A549 (cell line): ENCODE measurements around the gene NPB. TPM values are rescaled to one million over a fixed set of nuclear protein-coding genes. Genes with fewer than 3 reads are reported as not detected.

Experiments used
- ATAC-seq, 2 experiments: fragments of 200-7000 bp in 1 of 2; fragments of >200 bp in 1 of 2; cut with Nextera tagmentation in 1 of 2; cut with Tn5 transposase in 1 of 2; 3 replicates each; pipeline versions ENCODE4 v1.8.0 to v1.9.1; 2018 to 2020; ENCODE audit warnings: mild to moderate bottlenecking in 1 of 2, moderate library complexity in 1 of 2
- CTCF ChIA-PET: fragments of 300-600 bp; sonication (Branson Sonifier 250); formaldehyde crosslinking; extraction: SDS; loops from one replicate; lab custom pipeline; 2021; ENCODE audit warnings: antibody characterized with exemption, inconsistent platforms; lab: Yijun Ruan, JAX
- POLR2A ChIA-PET: fragments of 350-600 bp; formaldehyde crosslinking; extraction: SDS; loops from one replicate; lab custom pipeline; 2021; ENCODE audit warnings: antibody characterized with exemption, inconsistent platforms; lab: Yijun Ruan, JAX
- DNase-seq, 2 experiments: peaks; one replicate each; pipeline versions ENCODE4 v3.0.0 to v3.0.0-alpha.2; 2011 to 2016; ENCODE audit warnings: low read depth in 1 of 2, low spot score in 1 of 2
- FAIRE-seq: peaks from 2 replicates; lab custom pipeline; 2011; peaks lifted over from hg19 to GRCh38; lab: Jason Lieb, UNC
- H3K27ac ChIP-seq, 2 experiments: fragments of >200 bp; sonication (Bioruptor Twin); formaldehyde crosslinking; 3 replicates each; pipeline ENCODE4 v1.5.1; 2016 to 2017
- H3K4me1 ChIP-seq: fragments of >200 bp; sonication (Bioruptor Twin); formaldehyde crosslinking; 3 replicates; pipeline ENCODE4 v1.6.1; 2016
- H3K4me2 ChIP-seq: fragments of >200 bp; sonication (Bioruptor Twin); formaldehyde crosslinking; 3 replicates; pipeline ENCODE4 v1.6.1; 2016
- H3K4me3 ChIP-seq: fragments of >200 bp; sonication (Bioruptor Twin); formaldehyde crosslinking; 3 replicates; pipeline ENCODE4 v1.5.1; 2016
- H3K9me3 ChIP-seq: fragments of >200 bp; sonication (Bioruptor Twin); formaldehyde crosslinking; 3 replicates; pipeline ENCODE4 v1.6.1; 2016
- BCL3 ChIP-seq: fragments of >200 bp; sonication (Bioruptor Twin); formaldehyde crosslinking; IDR thresholded peaks from 3 replicates; pipeline ENCODE4 v1.6.1; 2016
- CTCF ChIP-seq: fragments of >200 bp; sonication (Bioruptor Twin); formaldehyde crosslinking; IDR thresholded peaks from 3 replicates; pipeline ENCODE4 v1.5.1; 2016
- EHMT2 ChIP-seq: fragments of 200-600 bp; sonication (generic); IDR thresholded peaks from 2 replicates; pipeline ENCODE4 v1.6.1; 2016; ENCODE audit warnings: antibody characterized with exemption, low read depth, mild to moderate bottlenecking, moderate library complexity
- EP300 ChIP-seq, 2 experiments: fragments of >200 bp; sonication (Bioruptor Twin); formaldehyde crosslinking; IDR thresholded peaks; 2 replicates in 1 of 2; 3 replicates in 1 of 2; pipeline ENCODE4 v1.6.1; 2016 to 2017
- FOSL2 ChIP-seq, 2 experiments: fragments of 450-650 bp in 1 of 2; fragments of >200 bp in 1 of 2; sonication (Bioruptor Twin) in 1 of 2; formaldehyde crosslinking; IDR thresholded peaks; 2 replicates each; pipeline versions ENCODE4 v1.5.0 to v1.6.1; 2016 to 2020; ENCODE audit warnings: mild to moderate bottlenecking in 1 of 2, moderate library complexity in 1 of 2
- GATA3 ChIP-seq: IDR thresholded peaks from 2 replicates; pipeline ENCODE4 v1.6.1; 2012; ENCODE audit warnings: borderline replicate concordance
- HES2 ChIP-seq: fragments of >200 bp; sonication (Bioruptor Twin); formaldehyde crosslinking; IDR thresholded peaks from 2 replicates; pipeline ENCODE4 v1.6.1; 2016
- HOXB5 ChIP-seq: fragments of 250-450 bp; sonication (Bioruptor Pico); IDR thresholded peaks from 2 replicates; pipeline ENCODE4 v1.5.0; 2020; ENCODE audit warnings: mild to moderate bottlenecking, moderate library complexity
- JUNB ChIP-seq: fragments of >200 bp; sonication (Bioruptor Twin); formaldehyde crosslinking; IDR thresholded peaks from 2 replicates; pipeline ENCODE4 v1.6.1; 2016
- MAX ChIP-seq: IDR thresholded peaks from 2 replicates; pipeline ENCODE4 v1.6.1; 2012
- MAZ ChIP-seq: fragments of 150-350 bp; IDR thresholded peaks from 2 replicates; pipeline ENCODE4 v1.6.1; 2014; ENCODE audit warnings: antibody characterized with exemption, low read depth, low read length, borderline replicate concordance
- PHF8 ChIP-seq: fragments of 200-600 bp; sonication (generic); IDR thresholded peaks from 2 replicates; pipeline ENCODE4 v1.6.1; 2016; ENCODE audit warnings: low read depth, mild to moderate bottlenecking, antibody characterized with exemption, moderate library complexity, borderline replicate concordance
- POLR2A ChIP-seq: IDR thresholded peaks from 2 replicates; pipeline ENCODE4 v1.6.1; 2012; ENCODE audit warnings: mild to moderate bottlenecking, low read length
- RNF2 ChIP-seq: fragments of 200-600 bp; sonication (generic); IDR thresholded peaks from 2 replicates; pipeline ENCODE4 v1.6.1; 2016; ENCODE audit warnings: low read depth, mild to moderate bottlenecking, antibody characterized with exemption, moderate library complexity, borderline replicate concordance
- TFCP2L1 ChIP-seq: fragments of 250-450 bp; sonication (Bioruptor Pico); IDR thresholded peaks from 2 replicates; pipeline ENCODE4 v1.5.0; 2021; ENCODE audit warnings: mild to moderate bottlenecking
- ZFP36 ChIP-seq: fragments of 450-650 bp; IDR thresholded peaks from 2 replicates; pipeline ENCODE4 v1.6.1; 2014; ENCODE audit warnings: borderline replicate concordance; ENCODE audit not compliant: partially characterized antibody
- WGBS: methylation state at CpG from one replicate; pipeline ENCODE4 v1.1.6; 2017; ENCODE audit errors: missing lambda C conversion rate; 5-methylcytosine and 5-hydroxymethylcytosine counted together
- polyA plus RNA-seq, 4 experiments: library from polyadenylated mRNA; depleted of rRNA in 3 of 4; stranded (reverse); fragments of >200 nt; fragmentation: RNase III in 1 of 4; extraction: RNeasy Plus Mini Kit Qiagen cat#74134 plus additional on column Dnase treatment in 1 of 4; gene quantifications; 2 replicates in 3 of 4; 3 replicates in 1 of 4; pipeline ENCODE4 v1.2.3, GENCODE V29; 2011 to 2017
- TF ChIP-seq, protein P1 (sequence below): fragments of 250-450 bp; sonication (Bioruptor Pico); IDR thresholded peaks from 2 replicates; pipeline ENCODE4 v1.5.0; 2020; ENCODE audit warnings: low read depth, mild to moderate bottlenecking, moderate library complexity

Gene NPB
- polyA plus RNA-seq, 2 of the 4 experiments (the other 2 are of a cell fraction): 0.41 to 0.45 TPM

- no peak overlapping the region for H3K4me2 ChIP-seq
- H3K4me1 ChIP-seq: peaks cover 23% of the 10 kb centered on the region
- ChIA-PET CTCF (interaction anchor here (0.9 to 7.6 kb wide), 10 partner anchors 10 to 118 kb away, joined by 3 to 68 read pairs (median 5); partner anchors contain the start of genes CENPX and MAFG), POLR2A (interaction anchor here (1.7 kb wide), 1 partner anchor 15 kb away, joined by 6 read pairs; the partner anchor contains the start of gene MAFG)
- no peaks in the 10 kb centered on the region for H3K9me3 ChIP-seq
- no peak for FAIRE-seq
- H3K4me3 ChIP-seq: no peak overlapping the region
- 87% methylated on average over 32 of the region's 32 CpGs for WGBS
- no peak for DNase-seq
- no peak overlapping the region for H3K27ac ChIP-seq
- no peak for ATAC-seq
- TF ChIP-seq EP300 (IDR thresholded peaks at IDR 0.05): no peak
- TF ChIP-seq FOSL2 (IDR thresholded peaks at IDR 0.05): no peak
- TF ChIP-seq FOSL2 (CRISPR knock-in tag; IDR thresholded peaks at IDR 0.05): peak; percentile 45
- TF ChIP-seq, all 56 proteins: peak for 1
These were observed 10.6 kb downstream of the NPB start for GRCh38 chr17:81912441-81913309.

DNA sequence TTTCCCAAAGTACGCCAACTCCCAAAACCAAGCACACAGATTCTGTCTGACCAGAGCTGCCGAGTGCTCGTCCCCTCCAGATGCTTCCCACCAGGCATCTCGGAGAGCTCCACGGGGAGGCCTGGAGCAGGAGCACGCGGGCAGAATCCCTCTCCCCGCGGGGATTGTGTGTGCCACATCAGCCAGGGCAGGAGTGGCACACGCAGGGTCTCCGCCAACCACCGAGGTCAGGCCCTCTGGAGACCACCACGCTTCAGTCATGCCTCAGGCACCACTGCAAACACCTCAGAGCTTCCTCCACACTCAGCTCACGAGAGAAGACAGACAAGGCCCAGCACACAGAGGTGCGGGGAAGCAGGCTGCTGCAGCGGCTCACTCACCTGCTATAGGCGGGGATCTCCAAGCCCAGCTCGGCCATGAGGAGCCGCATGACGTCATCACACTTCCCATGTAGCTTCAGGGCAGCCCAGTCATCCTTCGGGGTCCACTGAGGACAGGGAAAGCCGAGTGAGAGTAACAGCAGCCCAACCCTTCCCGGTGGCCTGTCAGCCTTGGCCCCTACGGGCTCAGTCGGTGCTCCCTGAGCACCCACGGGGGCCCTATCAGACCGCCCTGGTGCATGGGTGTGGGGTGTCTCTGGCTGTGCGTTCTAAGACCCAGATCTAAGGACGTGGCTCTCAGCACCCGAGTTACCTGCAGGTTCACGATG is 11.5 kb downstream of the NPB start:
- WGBS: 91% methylated on average over 30 of the region's 31 CpGs
- DNase-seq (no peak), ATAC-seq (no peak)
- Histone ChIP-seq H3K27ac (no peak overlapping the region), H3K4me1 (peaks cover 28% of the 10 kb centered on the region)
- TF ChIP-seq BCL3: no peak
- TF ChIP-seq MAX: no peak
- TF ChIP-seq JUNB: no peak
- TF ChIP-seq MAZ: no peak
- TF ChIP-seq, all 56 proteins: peak for 0
- Histone ChIP-seq H3K4me3 (no peak overlapping the region), H3K9me3 (no peaks in the 10 kb centered on the region), H3K4me2 (no peak overlapping the region)
- no peak for FAIRE-seq
- ChIA-PET POLR2A (interaction anchor here (1.7 kb wide), 1 partner anchor 14 kb away, joined by 6 read pairs; the partner anchor contains the start of gene MAFG), CTCF (interaction anchor here (0.9 to 7.6 kb wide), 10 partner anchors 11 to 117 kb away, joined by 3 to 68 read pairs (median 5); partner anchors contain the start of genes CENPX and MAFG)

- CTCF ChIA-PET: interaction anchor here (1.0 to 7.6 kb wide), 7 partner anchors 12 to 116 kb away, joined by 3 to 68 read pairs (median 5); partner anchors contain the start of genes CENPX and MAFG
- 94% methylated on average over 31 of the region's 36 CpGs for WGBS
These were observed 12.2 kb downstream of the NPB start for GRCh38 chr17:81914103-81914850.

More at GRCh38 chr17:81914103-81914850, 12.2 kb downstream of the NPB start:
- POLR2A ChIA-PET: no interaction called here
- TF ChIP-seq TFCP2L1 (CRISPR knock-in tag): no peak
- no peak for TF ChIP-seq RNF2
- TF ChIP-seq POLR2A: no peak
- TF ChIP-seq PHF8: no peak
- no peak for TF ChIP-seq ZFP36
- no peak for TF ChIP-seq EHMT2
- no peak for TF ChIP-seq FOSL2 (IDR thresholded peaks at IDR 0.05)
- TF ChIP-seq FOSL2 (CRISPR knock-in tag; IDR thresholded peaks at IDR 0.05): no peak
- TF ChIP-seq JUNB: no peak
- TF ChIP-seq HES2: no peak
- no peak for TF ChIP-seq GATA3
- TF ChIP-seq CTCF: no peak
- no peak for TF ChIP-seq HOXB5 (CRISPR knock-in tag)
- TF ChIP-seq, protein P1, sequence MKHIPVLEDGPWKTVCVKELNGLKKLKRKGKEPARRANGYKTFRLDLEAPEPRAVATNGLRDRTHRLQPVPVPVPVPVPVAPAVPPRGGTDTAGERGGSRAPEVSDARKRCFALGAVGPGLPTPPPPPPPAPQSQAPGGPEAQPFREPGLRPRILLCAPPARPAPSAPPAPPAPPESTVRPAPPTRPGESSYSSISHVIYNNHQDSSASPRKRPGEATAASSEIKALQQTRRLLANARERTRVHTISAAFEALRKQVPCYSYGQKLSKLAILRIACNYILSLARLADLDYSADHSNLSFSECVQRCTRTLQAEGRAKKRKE (CRISPR knock-in tag): no peak
- no peak overlapping the region for H3K4me2 ChIP-seq
- no peak for DNase-seq
- ATAC-seq: no peak
- no peaks in the 10 kb centered on the region for H3K9me3 ChIP-seq
- no peak overlapping the region for H3K27ac ChIP-seq
- no peak for FAIRE-seq
- peaks cover 35% of the 10 kb centered on the region for H3K4me1 ChIP-seq
- no peak overlapping the region for H3K4me3 ChIP-seq
